HEK293 (cell line): Measurements from ENCODE around the gene CYTH4.

Experiments
- CTCF ChIA-PET: fragments of 350-600 bp; formaldehyde crosslinking; extraction: SDS; loops from one replicate; lab custom pipeline; 2021; ENCODE audit warnings: antibody characterized with exemption; lab: Yijun Ruan, JAX
- POLR2A ChIA-PET: fragments of 300-600 bp; formaldehyde crosslinking; extraction: SDS; loops from one replicate; lab custom pipeline; 2020; ENCODE audit warnings: antibody characterized with exemption, inconsistent platforms; lab: Yijun Ruan, JAX
- H3K27ac ChIP-seq: fragments of 200-500 bp; sonication (Bioruptor generic); 2 replicates; pipeline ENCODE4 v1.5.1; 2014; ENCODE audit warnings: low read depth, low read length, control low read depth, inconsistent platforms; ENCODE audit errors: extremely low read depth
- H3K36me3 ChIP-seq, 2 experiments: fragments of 200-500 bp in 1 of 2; sonication (Bioruptor generic) in 1 of 2; 1 replicate in 1 of 2; 2 replicates in 1 of 2; pipeline ENCODE4 v1.5.1; 2014 to 2017; ENCODE audit warnings: inconsistent platforms in 2 of 2, low read length in 2 of 2; ENCODE audit not compliant: control insufficient read depth in 2 of 2, insufficient read depth in 1 of 2
- H3K4me1 ChIP-seq: fragments of 200-500 bp; sonication (Bioruptor generic); 2 replicates; pipeline ENCODE4 v1.5.1; 2014; ENCODE audit warnings: mild to moderate bottlenecking, low read length, inconsistent platforms; ENCODE audit not compliant: control insufficient read depth, insufficient read depth
- H3K4me3 ChIP-seq: 2 replicates; pipeline ENCODE4 v1.5.1; 2011; ENCODE audit warnings: low read depth, mild to moderate bottlenecking, control low read depth, low read length, moderate library complexity
- H3K9me3 ChIP-seq: fragments of 200-500 bp; sonication (Bioruptor generic); 2 replicates; pipeline ENCODE4 v1.5.1; 2014; ENCODE audit warnings: low read depth, low read length, inconsistent platforms; ENCODE audit not compliant: control insufficient read depth, insufficient read depth
- BCL11A ChIP-seq: fragments of 450-650 bp; formaldehyde crosslinking; IDR thresholded peaks from 2 replicates; pipeline ENCODE4 v1.5.1; 2016; ENCODE audit warnings: low read depth, missing biosample characterization, missing genetic modification characterization
- CTCF ChIP-seq: fragments of 450-650 bp; formaldehyde crosslinking; IDR thresholded peaks from 2 replicates; pipeline ENCODE4 v1.5.1; 2016; ENCODE audit warnings: missing biosample characterization, missing genetic modification characterization
- EGR2 ChIP-seq: fragments of 450-650 bp; formaldehyde crosslinking; IDR thresholded peaks from 2 replicates; pipeline ENCODE4 v1.5.1; 2016; ENCODE audit warnings: low read depth, missing biosample characterization, missing genetic modification characterization
- GFI1B ChIP-seq: fragments of 450-650 bp; formaldehyde crosslinking; IDR thresholded peaks from 2 replicates; pipeline ENCODE4 v1.5.1; 2016; ENCODE audit warnings: missing biosample characterization, missing genetic modification characterization
- HOXD13 ChIP-seq: sonication (generic); formaldehyde crosslinking; IDR thresholded peaks from 2 replicates; pipeline ENCODE4 v1.8.0; 2022; ENCODE audit warnings: missing genetic modification reagents, borderline replicate concordance
- KLF10 ChIP-seq: fragments of 450-650 bp; IDR thresholded peaks from 2 replicates; pipeline ENCODE4 v1.5.1; 2018; ENCODE audit warnings: missing biosample characterization, mild to moderate bottlenecking, missing genetic modification characterization
- KLF8 ChIP-seq: fragments of 450-650 bp; formaldehyde crosslinking; IDR thresholded peaks from 2 replicates; pipeline ENCODE4 v1.5.1; 2016; ENCODE audit warnings: missing biosample characterization, missing genetic modification characterization
- OSR2 ChIP-seq: fragments of 450-650 bp; formaldehyde crosslinking; IDR thresholded peaks from 2 replicates; pipeline ENCODE4 v1.5.1; 2016; ENCODE audit warnings: missing biosample characterization, missing genetic modification characterization
- PATZ1 ChIP-seq: fragments of 450-650 bp; formaldehyde crosslinking; IDR thresholded peaks from 2 replicates; pipeline ENCODE4 v1.5.1; 2016; ENCODE audit warnings: missing biosample characterization, missing genetic modification characterization
- SCRT2 ChIP-seq: fragments of 450-650 bp; formaldehyde crosslinking; IDR thresholded peaks from 2 replicates; pipeline ENCODE4 v1.5.1; 2016; ENCODE audit warnings: missing biosample characterization, missing genetic modification characterization
- SP2 ChIP-seq: fragments of 450-650 bp; formaldehyde crosslinking; IDR thresholded peaks from 2 replicates; pipeline ENCODE4 v1.5.1; 2016; ENCODE audit warnings: missing biosample characterization, missing genetic modification characterization
- ZBTB17 ChIP-seq: fragments of 450-650 bp; formaldehyde crosslinking; IDR thresholded peaks from 2 replicates; pipeline ENCODE4 v1.5.1; 2016; ENCODE audit warnings: missing biosample characterization, missing genetic modification characterization
- ZBTB26 ChIP-seq: fragments of 450-650 bp; formaldehyde crosslinking; optimal IDR thresholded peaks from 2 replicates; pipeline ENCODE3; 2016; ENCODE audit warnings: missing biosample characterization, mild to moderate bottlenecking, missing genetic modification characterization
- ZEB2 ChIP-seq: fragments of 450-650 bp; formaldehyde crosslinking; IDR thresholded peaks from 2 replicates; pipeline ENCODE4 v1.5.1; 2016; ENCODE audit warnings: missing biosample characterization, missing genetic modification characterization
- ZFHX2 ChIP-seq: fragments of 450-650 bp; formaldehyde crosslinking; conservative IDR thresholded peaks from 2 replicates; pipeline ENCODE4 v1.5.1; 2016; ENCODE audit warnings: missing biosample characterization, missing genetic modification characterization
- ZFP41 ChIP-seq: fragments of 450-650 bp; formaldehyde crosslinking; IDR thresholded peaks from 2 replicates; pipeline ENCODE4 v1.5.1; 2016; ENCODE audit warnings: missing biosample characterization, missing genetic modification characterization, borderline replicate concordance
- ZNF114 ChIP-seq: fragments of 450-650 bp; formaldehyde crosslinking; IDR thresholded peaks from 2 replicates; pipeline ENCODE4 v1.5.0; 2017; ENCODE audit warnings: missing biosample characterization, missing genetic modification characterization
- ZNF121 ChIP-seq: fragments of 450-650 bp; formaldehyde crosslinking; IDR thresholded peaks from 2 replicates; pipeline ENCODE4 v1.5.1; 2016; ENCODE audit warnings: missing biosample characterization, missing genetic modification characterization
- ZNF157 ChIP-seq: fragments of 450-650 bp; formaldehyde crosslinking; IDR thresholded peaks from 2 replicates; pipeline ENCODE4 v1.5.1; 2016; ENCODE audit warnings: missing biosample characterization, missing genetic modification characterization
- ZNF184 ChIP-seq: fragments of 450-650 bp; IDR thresholded peaks from 2 replicates; pipeline ENCODE4 v1.5.1; 2018; ENCODE audit warnings: missing biosample characterization, mild to moderate bottlenecking, missing genetic modification characterization
- ZNF2 ChIP-seq: fragments of 450-650 bp; formaldehyde crosslinking; IDR thresholded peaks from 2 replicates; pipeline ENCODE4 v1.5.1; 2016; ENCODE audit warnings: missing biosample characterization, missing genetic modification characterization
- ZNF335 ChIP-seq: fragments of 450-650 bp; formaldehyde crosslinking; conservative IDR thresholded peaks from 2 replicates; pipeline ENCODE4 v1.5.1; 2016; ENCODE audit warnings: missing biosample characterization, missing genetic modification characterization
- ZNF341 ChIP-seq: fragments of 450-650 bp; formaldehyde crosslinking; IDR thresholded peaks from 2 replicates; pipeline ENCODE4; 2016; ENCODE audit warnings: low read depth, missing biosample characterization, missing genetic modification characterization
- ZNF350 ChIP-seq: fragments of 450-650 bp; formaldehyde crosslinking; IDR thresholded peaks from 2 replicates; pipeline ENCODE4 v1.5.0; 2017; ENCODE audit warnings: missing biosample characterization, mild to moderate bottlenecking, missing genetic modification characterization
- ZNF362 ChIP-seq: fragments of 450-650 bp; formaldehyde crosslinking; IDR thresholded peaks from 2 replicates; pipeline ENCODE4 v1.5.1; 2016; ENCODE audit warnings: missing biosample characterization, missing genetic modification characterization
- ZNF366 ChIP-seq: fragments of 450-650 bp; formaldehyde crosslinking; conservative IDR thresholded peaks from 2 replicates; pipeline ENCODE4 v1.5.1; 2016; ENCODE audit warnings: missing biosample characterization, missing genetic modification characterization
- ZNF423 ChIP-seq: fragments of 450-650 bp; formaldehyde crosslinking; IDR thresholded peaks from 2 replicates; pipeline ENCODE4 v1.5.1; 2016; ENCODE audit warnings: missing biosample characterization, missing genetic modification characterization
- ZNF624 ChIP-seq: fragments of 450-650 bp; formaldehyde crosslinking; IDR thresholded peaks from 2 replicates; pipeline ENCODE4 v1.5.1; 2017; ENCODE audit warnings: missing biosample characterization, missing genetic modification characterization
- ZNF629 ChIP-seq: fragments of 450-650 bp; formaldehyde crosslinking; IDR thresholded peaks from 2 replicates; pipeline ENCODE4 v1.5.1; 2017; ENCODE audit warnings: missing biosample characterization, missing genetic modification characterization
- ZNF660 ChIP-seq: fragments of 450-650 bp; IDR thresholded peaks from 2 replicates; pipeline ENCODE4 v1.5.1; 2018; ENCODE audit warnings: missing biosample characterization, mild to moderate bottlenecking, missing genetic modification characterization
- ZNF768 ChIP-seq: fragments of 450-650 bp; formaldehyde crosslinking; IDR thresholded peaks from 2 replicates; pipeline ENCODE4 v1.5.1; 2018; ENCODE audit warnings: missing biosample characterization, mild to moderate bottlenecking, missing genetic modification characterization
- ZNF777 ChIP-seq: fragments of 450-650 bp; formaldehyde crosslinking; IDR thresholded peaks from 2 replicates; pipeline ENCODE4 v1.5.1; 2017; ENCODE audit warnings: missing biosample characterization, missing genetic modification characterization, borderline replicate concordance
- ZSCAN23 ChIP-seq: fragments of 450-650 bp; formaldehyde crosslinking; IDR thresholded peaks from 2 replicates; pipeline ENCODE4 v1.5.1; 2016; ENCODE audit warnings: missing biosample characterization, missing genetic modification characterization

CYTH4 gene

GRCh38 chr22:37334859-37335805, 52.8 kb downstream of the CYTH4 start:
- no peaks in the 10 kb centered on the region for H3K9me3 ChIP-seq
- H3K36me3 ChIP-seq: no peaks in the 10 kb centered on the region
- H3K27ac ChIP-seq: no peak overlapping the region
- CTCF ChIA-PET: interaction anchor here (0.5 to 5.6 kb wide), 6 partner anchors 18 to 339 kb away, joined by 3 to 57 read pairs (median 7); no protein-coding TSS in a partner anchor
- H3K4me3 ChIP-seq: no peak overlapping the region
- POLR2A ChIA-PET: no interaction called here
- H3K4me1 ChIP-seq: 0 out of 2 replicates have a peak, but pooled peaks cover 3% of the 10 kb centered on the region
- TF ChIP-seq ZEB2 (tag by site-specific recombination) (0 out of 2 replicates have a peak, but pooled peaks have one; percentile 14), ZFHX2 (peak; percentile 86), CTCF (tag by site-specific recombination) (no peak), SP2 (tag by site-specific recombination) (0 out of 2 replicates have a peak, but pooled peaks have one; percentile 16), ZNF423 (peak; percentile 20; the same call in 1 of the 2 replicates), ZFP41 (tag by site-specific recombination) (no peak), ZNF114 (tag by site-specific recombination) (no peak), ZNF335 (tag by site-specific recombination) (peak; percentile 75), ZBTB26 (tag by site-specific recombination) (peak; percentile 27), EGR2 (tag by site-specific recombination) (peak; percentile 93), ZNF2 (tag by site-specific recombination) (no peak), GFI1B (tag by site-specific recombination) (no peak), ZNF768 (tag by site-specific recombination) (peak; percentile 88; the same call in 1 of the 2 replicates), ZSCAN23 (no peak), ZNF660 (tag by site-specific recombination) (no peak), ZNF362 (tag by site-specific recombination) (no peak), ZNF121 (tag by site-specific recombination) (peak; percentile 40; the same call in 1 of the 2 replicates), PATZ1 (0 out of 2 replicates have a peak, but pooled peaks have one; percentile 37), ZNF341 (peak; percentile 51; the same call in 1 of the 2 replicates), ZNF624 (tag by site-specific recombination) (no peak), HOXD13 (no peak), ZNF366 (0 out of 2 replicates have a peak, but pooled peaks have one; percentile 12), ZNF157 (tag by site-specific recombination) (no peak), SCRT2 (0 out of 2 replicates have a peak, but pooled peaks have one; percentile 24), ZNF350 (no peak), ZNF777 (tag by site-specific recombination) (no peak), OSR2 (no peak), ZNF629 (peak; percentile 17; the same call in 1 of the 2 replicates), ZBTB17 (tag by site-specific recombination) (peak; percentile 58; the same call in 1 of the 2 replicates), BCL11A (tag by site-specific recombination) (no peak), KLF10 (no peak), KLF8 (tag by site-specific recombination) (peak; percentile 12; the same call in 1 of the 2 replicates), ZNF184 (tag by site-specific recombination) (no peak)
